GM12878 (cell line): ENCODE results near the gene NDUFA13. TPM values are rescaled to one million over a fixed set of nuclear protein-coding genes. Genes with fewer than 3 reads are reported as not detected.

ENCODE experiments used
- ATAC-seq: fragments of 200-7000 bp; cut with Tn5 transposase; 3 replicates; pipeline ENCODE4 v1.9.1; 2020; ENCODE audit warnings: mild to moderate bottlenecking, moderate library complexity
- BruUV-seq: library from RNA; stranded (reverse); fragments of 400-500 nt; replicated peaks from 2 replicates; lab custom pipeline; 2021; lab: Mats Ljungman, UMichigan
- CTCF ChIA-PET: fragments of 300-600 bp; sonication (Branson Sonifier 250); formaldehyde crosslinking; extraction: SDS; loops from one replicate; lab custom pipeline; 2021; ENCODE audit warnings: inconsistent platforms; lab: Yijun Ruan, JAX
- POLR2A ChIA-PET: fragments of 350-600 bp; formaldehyde crosslinking; extraction: SDS; loops from one replicate; lab custom pipeline; 2021; ENCODE audit warnings: inconsistent platforms; lab: Charles Lee
- RAD21 ChIA-PET: fragments of 300-600 bp; sonication (Branson Sonifier 250); formaldehyde crosslinking; loops from one replicate; lab custom pipeline; 2023; ENCODE audit warnings: antibody characterized with exemption; ENCODE audit not compliant: unreplicated experiment; lab: Charles Lee
- SMC1A ChIA-PET: fragments of 300-600 bp; sonication (Branson Sonifier 250); formaldehyde crosslinking; loops from one replicate; lab custom pipeline; 2023; ENCODE audit not compliant: unreplicated experiment, uncharacterized antibody; lab: Charles Lee
- DNase-seq: peaks from one replicate; pipeline ENCODE4 v3.0.0-alpha.2; 2011; ENCODE audit warnings: low read depth, low spot score
- FAIRE-seq: peaks from 3 replicates; lab custom pipeline; 2011; peaks lifted over from hg19 to GRCh38; lab: Jason Lieb, UNC
- H2AFZ ChIP-seq: 2 replicates; pipeline ENCODE4 v1.6.0; 2011; ENCODE audit warnings: low read depth, low read length, control low read depth; ENCODE audit not compliant: control insufficient read depth
- H3K27ac ChIP-seq: 2 replicates; pipeline ENCODE4 v1.5.1; 2011; ENCODE audit warnings: control low read depth; ENCODE audit not compliant: control insufficient read depth, insufficient read depth
- H3K27me3 ChIP-seq, 2 experiments: replicated peaks in 1 of 2; 2 replicates each; pipeline versions ENCODE4 v1.6.0 to v1.6.1; 2011; ENCODE audit warnings: low read length in 1 of 2; ENCODE audit not compliant: control insufficient read depth in 2 of 2, insufficient read depth in 2 of 2
- H3K36me3 ChIP-seq, 2 experiments: 2 replicates each; pipeline ENCODE4 v1.5.1; 2011; ENCODE audit warnings: low read length in 1 of 2; ENCODE audit not compliant: control insufficient read depth in 2 of 2, insufficient read depth in 2 of 2
- H3K4me1 ChIP-seq: 2 replicates; pipeline ENCODE4 v1.6.1; 2011; ENCODE audit warnings: mild to moderate bottlenecking, low read length, moderate library complexity, mixed read lengths; ENCODE audit not compliant: control insufficient read depth, insufficient read depth
- H3K4me2 ChIP-seq: 2 replicates; pipeline ENCODE4 v1.6.0; 2011; ENCODE audit warnings: control low read depth; ENCODE audit not compliant: control insufficient read depth, insufficient read depth
- H3K4me3 ChIP-seq: fragments of 200-600 bp; sonication (generic); 2 replicates; pipeline ENCODE4 v1.5.1; 2016
- H3K79me2 ChIP-seq: 2 replicates; pipeline ENCODE4 v1.6.0; 2011; ENCODE audit warnings: low read length; ENCODE audit not compliant: control insufficient read depth, insufficient read depth
- H3K9ac ChIP-seq: 2 replicates; pipeline ENCODE4 v1.8.0; 2011; ENCODE audit warnings: low read length, control low read depth, mixed read lengths; ENCODE audit not compliant: control insufficient read depth, insufficient read depth
- H3K9me3 ChIP-seq: replicated peaks from 3 replicates; pipeline ENCODE4 v1.5.1; 2011; ENCODE audit warnings: mild to moderate bottlenecking, low read length; ENCODE audit not compliant: control insufficient read depth, insufficient read depth
- H4K20me1 ChIP-seq: 2 replicates; pipeline ENCODE4 v1.6.0; 2011; ENCODE audit not compliant: control insufficient read depth, insufficient read depth
- POLR2A ChIP-seq: IDR thresholded peaks from 2 replicates; pipeline ENCODE4 v1.6.1; 2011; ENCODE audit warnings: low read depth, mild to moderate bottlenecking, low read length
- POLR2AphosphoS5 ChIP-seq: IDR thresholded peaks from 2 replicates; pipeline ENCODE4 v1.6.1; 2011; ENCODE audit warnings: mild to moderate bottlenecking, low read length, inconsistent platforms
- RAD51 ChIP-seq: fragments of 450-650 bp; IDR thresholded peaks from 2 replicates; pipeline ENCODE4 v1.6.1; 2016; ENCODE audit warnings: moderate library complexity, mild to moderate bottlenecking, inconsistent platforms
- RFX5 ChIP-seq: IDR thresholded peaks from 2 replicates; pipeline ENCODE4 v1.6.1; 2011; ENCODE audit warnings: low read depth, low read length, improper control_type of control experiment
- WGBS: methylation state at CpG from one replicate; pipeline ENCODE4 v1.1.6; 2016; ENCODE audit warnings: low lambda C conversion rate; ENCODE audit not compliant: insufficient replicate concordance, insufficient coverage; ENCODE audit errors: missing lambda C conversion rate; 5-methylcytosine and 5-hydroxymethylcytosine counted together
- in situ Hi-C: fragments of 300-500 bp; cut with MboI; formaldehyde crosslinking; loops from 9 replicates; pipeline ENCODE4 v1.14.3; 2018; ENCODE audit warnings: mixed read lengths
- intact Hi-C: fragments of 100-400 bp; cut with micrococcal nuclease; formaldehyde crosslinking; loops from one replicate; pipeline ENCODE4 v1.14.2; 2022; ENCODE audit not compliant: unreplicated experiment
- polyA plus RNA-seq, 11 experiments: library from polyadenylated mRNA; depleted of rRNA in 4 of 11; unstranded in 6 of 11; stranded (reverse) in 5 of 11; fragments of >200 nt; fragmentation: Nextera tagmentation in 4 of 11; fragmentation: Illumina TruSeq in 1 of 11; extraction: Ambion mirVana in 4 of 11; extraction: Trizol in 1 of 11; gene quantifications; 1 replicate in 1 of 11; 2 replicates in 10 of 11; pipeline versions ENCODE4 v1.2.1 to v1.2.3, GENCODE V29; 2011 to 2016; ENCODE audit warnings: inconsistent platforms in 2 of 11, missing spikeins in 2 of 11, low read depth in 1 of 11
- total RNA-seq, 4 experiments: library from RNA; depleted of rRNA in 3 of 4; stranded (reverse); fragments of >200 nt in 3 of 4; fragmentation: Illumina TruSeq in 1 of 4; extraction: Trizol in 1 of 4; gene quantifications; 2 replicates each; pipeline versions ENCODE4 v1.2.1 to v1.2.3, GENCODE V29; 2013 to 2021

Gene NDUFA13
- total and polyA plus RNA-seq, 10 of the 15 experiments (the other 5 are each of a cell fraction or from before 2014, with no cell fraction given): 224 to 586 (median 456) TPM

- Histone ChIP-seq H3K4me1 (peaks cover 19% of the 10 kb centered on the region), H3K27ac (no peak overlapping the region), H3K4me2 (no peak overlapping the region), H3K36me3 (peaks cover 3 to 23% of the 10 kb centered on the region in 2 experiments), H3K9me3 (no peaks in the 10 kb centered on the region), H3K27me3 (no peaks in the 10 kb centered on the region), H4K20me1 (no peaks in the 10 kb centered on the region), H3K9ac (no peak overlapping the region), H3K79me2 (peaks cover 6% of the 10 kb centered on the region), H3K4me3 (no peak overlapping the region), H2AFZ (no peak overlapping the region)
- in situ Hi-C loops (loop anchor here (5.0 to 25.0 kb wide), 7 partner anchors 112 to 1507 kb away; partner anchors contain the start of genes GMIP, ZNF66 and ZNF737), intact Hi-C loops (no loop called here)
- WGBS: 52% methylated on average over 11 of the region's 11 CpGs
- POLR2A ChIA-PET: interaction anchor here (0.6 to 1.5 kb wide), 4 partner anchors 17 to 90 kb away, joined by 3 to 4 read pairs (median 4); no protein-coding TSS in a partner anchor
- no peak for FAIRE-seq
- DNase-seq: no peak
- TF ChIP-seq POLR2A (peak; percentile 56), POLR2AphosphoS5 (no peak)
- CTCF ChIA-PET: interaction anchor here (0.9 to 3.6 kb wide), 2 partner anchors 114 to 429 kb away, joined by 4 to 38 read pairs; partner anchors contain the start of gene GMIP
- SMC1A ChIA-PET: no interaction called here
- BruUV-seq: no TSS peak
- RAD21 ChIA-PET: interaction anchor here (0.6 to 1.2 kb wide), 4 partner anchors 9 to 217 kb away, joined by 3 to 5 read pairs (median 4); partner anchors contain the start of gene GMIP
- ATAC-seq: no peak
Measured at GRCh38 chr19:19529783-19530422, 13.9 kb downstream of the NDUFA13 start.

- Histone ChIP-seq H3K36me3 (peaks cover 3 to 23% of the 10 kb centered on the region in 2 experiments), H4K20me1 (no peaks in the 10 kb centered on the region), H3K4me2 (no peak overlapping the region), H3K27ac (no peak overlapping the region), H3K79me2 (peaks cover under 1% of the 10 kb centered on the region; the same call in 1 of the 2 replicates), H3K9ac (no peak overlapping the region), H3K4me1 (peaks cover 14% of the 10 kb centered on the region), H3K27me3 (no peaks in the 10 kb centered on the region), H2AFZ (no peak overlapping the region), H3K4me3 (no peak overlapping the region), H3K9me3 (no peaks in the 10 kb centered on the region)
- POLR2A ChIA-PET: interaction anchor here (0.6 to 1.5 kb wide), 3 partner anchors 16 to 90 kb away, joined by 3 to 4 read pairs (median 4); no protein-coding TSS in a partner anchor
- FAIRE-seq: no peak
- CTCF ChIA-PET: interaction anchor here (3.6 kb wide), 1 partner anchor 114 kb away, joined by 38 read pairs; the partner anchor contains the start of gene GMIP
- WGBS: 88% methylated on average over 8 of the region's 9 CpGs
- no peak for DNase-seq
- SMC1A ChIA-PET: no interaction called here
- BruUV-seq: no TSS peak
- ATAC-seq: no peak
- intact Hi-C loops (no loop called here), in situ Hi-C loops (loop anchor here (25.0 kb wide), 4 partner anchors 882 to 1507 kb away; partner anchors contain the start of genes ZNF66 and ZNF737)
- TF ChIP-seq RFX5 (no peak), RAD51 (no peak)
- RAD21 ChIA-PET: interaction anchor here (0.8 to 2.7 kb wide), 2 partner anchors 9 to 114 kb away, joined by 5 to 22 read pairs; partner anchors contain the start of gene GMIP
Measured at GRCh38 chr19:19530423-19530804, 14.4 kb downstream of the NDUFA13 start.
